GM04503 (cell line): ENCODE data around the gene NMT2.
"Not testable (repeated sequence)": the region's sequence is repeated elsewhere in the genome, so short reads cannot be mapped to it uniquely, and the experiment has no call there.

Experiments used
- DNase-seq: peaks from one replicate; pipeline ENCODE4 v3.0.0-alpha.2; 2012; ENCODE audit warnings: low read depth

The NMT2 gene

DNA sequence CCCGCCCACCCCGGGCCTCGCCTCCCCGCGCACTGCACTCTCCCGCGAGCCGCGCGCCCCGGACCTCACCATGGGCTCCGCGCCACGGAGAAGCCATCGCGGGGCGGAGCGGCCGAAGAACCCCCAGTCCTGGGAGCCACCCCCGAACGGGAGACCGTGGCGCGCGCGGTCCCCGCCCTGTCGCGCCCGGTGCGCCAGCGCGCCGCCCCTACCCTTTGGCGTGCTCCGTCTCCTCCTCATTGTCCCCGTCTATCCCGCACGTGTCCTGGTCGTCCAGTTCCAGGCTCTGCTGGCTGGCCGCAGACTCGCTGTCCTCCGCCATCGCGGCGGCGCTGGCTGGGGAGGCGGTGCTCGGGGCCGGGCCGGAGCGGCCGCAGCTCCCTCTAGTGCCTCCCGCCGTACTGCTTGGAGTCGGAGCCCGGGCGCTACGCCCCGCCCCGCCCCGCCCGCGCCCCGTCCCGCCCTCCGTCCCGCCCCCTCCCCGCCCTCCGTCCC lies at the start of gene NMT2:
Gene NMT2, minus strand, starts transcription at position 403 of the 495 bp plus-strand sequence. Its CDS starts 81 bp downstream, at position 322.
- no peak for DNase-seq

DNA sequence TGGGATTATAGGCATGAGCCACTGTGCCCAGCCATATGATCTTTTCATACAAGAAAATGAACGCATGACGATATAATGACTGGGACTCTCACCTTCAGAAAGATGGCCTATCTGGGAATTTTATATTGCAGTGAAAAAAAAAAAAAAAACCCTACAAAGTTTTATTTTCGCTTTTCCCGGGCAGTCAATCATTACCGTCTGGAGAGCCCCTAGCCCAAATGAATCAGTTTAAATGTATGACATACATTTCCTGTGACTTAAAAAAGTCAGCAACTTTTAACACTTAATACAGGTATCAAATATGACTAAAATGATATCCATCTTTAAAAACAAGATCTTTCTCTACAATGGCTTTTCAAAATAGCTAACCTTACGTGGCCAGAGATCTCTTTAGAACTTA lies 48.2 kb upstream of the NMT2 start:
- no peak for DNase-seq

DNA sequence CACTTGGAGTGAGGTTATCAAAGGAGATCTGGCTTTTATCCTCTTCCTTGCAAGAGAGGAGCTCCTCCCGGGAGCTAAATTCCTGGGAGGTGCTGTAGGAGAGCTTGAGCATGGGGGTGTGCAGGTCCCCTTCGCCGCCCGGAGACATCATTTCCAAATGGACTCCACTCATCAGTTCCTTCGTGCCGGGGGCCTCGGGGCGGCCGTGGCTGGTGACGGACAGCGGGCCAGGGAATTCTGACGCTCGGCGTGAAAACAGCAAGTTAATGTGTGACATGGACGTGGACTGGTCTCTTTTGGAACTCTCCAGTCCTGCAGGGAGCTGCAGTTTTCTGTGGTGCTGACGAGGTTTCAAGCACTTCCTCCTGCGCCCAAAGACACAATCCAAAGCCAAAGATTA lies 45.7 kb upstream of the NMT2 start:
- no peak for DNase-seq

DNA sequence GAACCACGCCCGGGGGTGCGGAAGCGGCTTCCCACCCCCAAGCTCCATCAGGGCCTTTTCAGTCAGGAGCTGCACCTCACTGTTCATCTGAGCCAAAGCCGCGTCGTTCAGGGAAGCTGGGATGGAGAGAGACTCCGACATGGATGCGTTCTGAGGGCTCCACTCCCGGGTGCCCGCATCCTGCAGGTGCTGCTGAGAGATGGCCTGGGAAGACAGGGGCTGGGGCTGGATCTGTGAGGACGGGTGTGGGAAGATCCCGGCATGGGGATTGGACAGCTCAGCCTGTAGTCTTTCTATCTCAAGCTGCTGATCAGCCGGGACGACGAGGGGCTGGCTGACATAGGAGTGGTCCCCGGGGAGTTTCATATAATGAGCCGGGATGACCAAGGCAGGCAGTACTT lies 45.0 kb upstream of the NMT2 start:
- DNase-seq: no peak

DNA sequence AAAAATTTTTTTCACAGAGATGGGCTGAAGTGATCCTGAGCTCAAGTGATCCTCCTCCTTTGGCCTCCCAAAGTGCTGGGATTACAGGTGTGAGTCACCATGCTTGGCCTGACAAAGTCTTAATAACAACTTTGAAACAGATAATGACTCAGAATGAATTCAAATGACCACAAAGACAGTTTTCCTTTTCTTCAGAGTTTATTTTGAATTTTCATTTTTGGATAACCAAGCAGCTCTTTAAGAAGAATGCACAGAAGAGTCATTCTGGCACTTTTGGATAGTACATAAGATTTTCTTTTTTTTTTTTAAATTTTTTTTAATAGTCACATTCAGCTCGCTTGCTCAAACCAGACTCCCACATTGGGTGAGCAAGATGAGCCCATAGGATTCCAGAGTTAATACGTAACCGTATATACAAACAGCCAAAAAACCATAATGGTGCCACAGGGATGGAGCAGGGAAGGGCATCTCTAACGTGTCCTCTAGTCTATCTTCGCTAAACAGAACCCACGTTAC lies 43.0 kb upstream of the NMT2 start:
- DNase-seq: peak; percentile 81

DNA sequence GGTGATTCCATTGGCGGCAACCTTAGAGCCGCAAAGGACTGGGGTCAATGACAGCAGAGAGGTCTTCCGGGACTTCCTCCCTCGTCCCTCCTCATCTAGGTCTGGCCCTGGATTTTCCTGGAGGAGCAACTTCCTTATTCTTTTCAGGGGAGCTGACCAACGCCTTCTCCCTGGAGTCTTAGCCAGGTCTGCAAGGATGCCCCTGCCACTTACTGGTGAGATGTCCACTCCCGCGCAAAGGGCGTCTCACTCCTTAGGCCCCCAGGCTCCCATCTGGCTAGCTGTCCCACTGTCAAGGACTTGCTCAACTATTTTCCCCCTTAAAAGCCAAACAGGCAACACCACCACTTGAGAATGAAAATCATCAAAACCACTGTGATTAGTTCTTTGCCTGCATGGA lies 42.0 kb upstream of the NMT2 start:
- DNase-seq: no peak

DNA sequence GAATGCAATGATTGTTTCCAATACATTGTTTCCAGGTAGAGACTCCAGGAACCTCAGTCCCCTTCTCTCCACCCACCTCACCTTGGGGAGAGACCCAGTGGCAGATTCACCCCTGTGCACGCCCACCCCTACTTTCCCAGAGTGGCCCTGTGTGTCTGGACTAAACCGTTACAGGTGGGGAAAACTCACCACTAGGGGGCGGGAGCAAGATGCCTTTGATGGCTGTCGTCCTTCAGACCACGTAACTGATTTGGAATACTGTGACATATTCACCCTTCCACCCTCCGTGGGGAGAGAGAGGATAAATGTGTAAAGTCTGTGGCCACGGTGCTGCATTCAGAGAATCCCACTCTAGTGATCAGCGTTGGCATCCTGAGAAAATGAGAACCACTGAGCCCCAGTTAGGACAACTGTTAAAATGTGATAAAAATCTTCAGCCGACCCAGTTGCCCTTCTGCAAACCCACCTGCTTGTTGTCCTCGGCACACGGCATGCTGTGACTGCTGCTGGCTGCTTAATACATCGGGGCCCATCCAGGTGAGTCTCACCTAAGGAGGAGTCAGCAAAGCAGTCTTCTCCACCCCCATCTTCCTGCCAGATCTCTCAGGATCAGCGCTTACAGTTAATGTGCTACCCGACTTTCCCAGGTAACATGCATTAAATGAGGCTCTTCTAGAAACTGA lies 41.5 kb upstream of the NMT2 start:
- no peak for DNase-seq

DNA sequence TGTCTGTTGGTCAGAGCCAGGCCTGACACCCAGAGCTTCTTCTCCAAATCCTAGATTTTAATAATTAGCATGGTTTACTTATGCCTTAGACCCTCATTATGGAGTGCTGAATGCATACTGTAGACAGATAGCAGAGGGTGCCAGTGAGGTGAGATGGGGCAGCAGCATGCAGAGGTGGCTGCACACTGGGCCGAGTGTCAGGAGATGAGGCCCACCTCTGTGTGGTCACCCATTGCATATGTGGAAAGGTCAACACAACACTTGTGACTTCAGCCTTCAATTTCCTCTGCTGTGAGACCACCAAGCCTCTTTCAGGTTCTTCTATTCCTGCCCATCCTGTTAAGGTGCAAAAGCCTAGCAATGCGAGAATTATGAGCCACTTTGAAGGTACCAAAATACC lies 39.7 kb upstream of the NMT2 start:
- no peak for DNase-seq

DNA sequence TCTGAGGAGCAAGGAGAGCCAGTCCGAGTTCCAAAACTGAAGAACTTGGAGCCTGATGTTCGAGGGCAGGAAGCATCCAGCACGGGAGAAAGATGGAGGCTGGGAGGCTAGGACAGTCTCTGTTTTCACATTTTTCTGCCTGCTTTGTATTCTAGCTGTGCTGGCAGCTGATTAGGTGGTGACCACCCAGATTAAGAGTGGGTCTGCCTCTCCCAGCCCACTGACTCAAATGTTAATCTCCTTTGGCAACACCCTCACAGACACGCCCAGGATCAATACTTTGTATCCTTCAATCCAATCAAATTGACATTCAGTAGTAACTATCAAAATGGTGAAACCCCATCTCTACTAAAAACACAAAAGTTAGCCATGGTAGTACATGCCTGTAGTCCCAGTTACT lies 38.9 kb upstream of the NMT2 start:
- DNase-seq: not testable (repeated sequence)

DNA sequence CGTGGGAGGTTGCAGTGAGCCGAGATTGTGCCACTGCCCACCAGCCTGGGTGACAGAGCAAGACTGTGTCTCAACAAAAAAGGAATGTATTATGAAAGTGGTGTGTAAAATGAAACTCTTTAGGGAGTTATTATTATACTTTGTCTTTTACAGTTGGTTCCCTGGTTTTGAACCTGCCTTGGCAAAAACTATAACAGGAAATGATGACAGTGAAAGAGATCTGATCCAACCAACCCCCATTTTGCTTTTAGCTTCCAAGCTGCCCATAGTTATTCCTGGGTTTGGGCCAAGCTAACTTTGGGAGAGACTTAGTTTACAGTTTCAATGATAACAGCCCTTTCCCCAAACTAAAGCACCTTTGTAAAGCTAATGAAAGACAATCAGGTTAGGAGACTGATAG lies 34.1 kb upstream of the NMT2 start:
- DNase-seq: no peak

DNA sequence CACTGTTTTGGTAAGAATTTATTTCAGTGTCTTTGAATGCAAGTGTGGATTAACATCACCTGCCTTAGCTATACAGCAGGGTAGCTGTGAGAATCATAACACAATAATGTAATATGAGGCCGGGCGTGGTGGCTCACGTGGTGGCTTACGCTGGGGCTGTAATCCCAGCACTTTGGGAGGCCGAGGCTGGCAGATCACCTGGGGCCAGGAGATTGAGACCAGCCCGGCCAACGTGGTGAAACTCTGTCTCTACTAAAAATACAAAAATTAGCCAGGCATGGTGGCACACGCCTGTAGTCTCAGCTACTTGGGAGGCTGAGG lies 33.8 kb upstream of the NMT2 start:
- DNase-seq: not testable (repeated sequence)

DNA sequence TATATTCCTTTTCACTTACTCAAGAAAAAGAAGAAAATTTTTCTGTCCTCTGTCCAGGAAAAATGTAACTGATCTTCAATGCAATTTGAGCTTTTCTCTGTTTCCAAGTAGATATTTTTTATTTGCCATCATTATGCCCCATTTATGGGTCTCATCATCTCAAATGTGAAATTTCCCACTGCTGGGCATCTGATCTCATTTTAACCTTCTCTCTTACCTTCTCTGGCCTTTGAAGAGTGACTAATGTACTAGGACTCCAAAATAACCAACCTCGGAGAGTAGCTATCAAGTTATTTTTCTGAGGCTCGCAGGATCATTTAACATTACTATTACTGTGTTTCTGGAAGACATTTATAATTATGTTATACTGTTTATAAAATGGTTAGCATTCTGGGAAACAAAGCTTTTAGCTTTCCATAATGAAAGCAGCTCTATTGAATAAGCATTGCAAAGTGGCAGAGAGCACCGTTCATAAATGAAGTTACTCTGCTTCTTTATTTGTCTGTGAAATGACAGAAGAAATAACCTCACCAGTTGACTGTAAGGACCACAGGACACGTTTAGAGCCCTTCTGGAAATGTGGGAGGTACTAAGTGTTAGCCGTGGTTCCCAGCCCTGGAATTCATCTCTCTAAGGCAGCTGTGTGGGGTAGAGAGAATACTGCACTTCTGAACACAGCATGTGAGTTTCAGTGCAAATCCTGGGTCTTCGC lies 33.3 kb upstream of the NMT2 start:
- no peak for DNase-seq

DNA sequence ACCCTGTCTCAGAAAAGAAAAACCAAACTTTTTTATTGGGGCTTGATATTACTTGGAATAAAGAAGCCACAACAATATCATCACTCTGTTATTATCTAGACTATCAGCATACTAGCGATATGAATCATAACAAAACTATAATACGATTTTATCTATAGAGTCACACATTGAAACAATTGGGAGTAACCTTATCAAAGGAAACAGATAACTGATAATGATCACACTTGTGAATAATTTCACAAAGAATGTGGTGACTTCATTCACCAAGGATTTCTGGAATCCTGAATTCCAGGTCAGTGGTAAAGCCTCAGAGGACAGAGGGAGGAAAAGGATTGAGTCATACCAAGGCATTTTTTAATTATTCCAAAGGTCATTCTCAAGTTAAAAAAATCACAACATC lies 32.1 kb upstream of the NMT2 start:
- peak; percentile 83 for DNase-seq

DNA sequence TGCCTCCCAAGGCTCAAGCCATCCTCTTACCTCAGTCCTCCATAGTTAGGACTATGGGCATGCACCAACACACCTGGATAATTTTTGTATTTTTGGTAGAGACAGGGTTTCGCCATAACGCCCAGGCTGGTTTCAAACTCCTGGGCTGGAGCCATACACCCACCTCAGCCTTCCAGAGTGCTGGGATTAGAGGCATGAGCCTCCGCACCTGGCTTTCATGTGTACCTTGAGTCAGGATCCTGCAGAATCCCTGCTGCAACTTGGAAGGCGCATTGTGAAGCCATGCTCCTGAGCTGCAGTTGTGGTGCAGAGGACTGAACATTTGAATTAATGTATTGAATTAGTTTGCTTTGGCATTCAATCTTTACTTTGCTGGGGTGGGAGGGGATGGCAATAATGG lies 29.4 kb upstream of the NMT2 start:
- no peak for DNase-seq

DNA sequence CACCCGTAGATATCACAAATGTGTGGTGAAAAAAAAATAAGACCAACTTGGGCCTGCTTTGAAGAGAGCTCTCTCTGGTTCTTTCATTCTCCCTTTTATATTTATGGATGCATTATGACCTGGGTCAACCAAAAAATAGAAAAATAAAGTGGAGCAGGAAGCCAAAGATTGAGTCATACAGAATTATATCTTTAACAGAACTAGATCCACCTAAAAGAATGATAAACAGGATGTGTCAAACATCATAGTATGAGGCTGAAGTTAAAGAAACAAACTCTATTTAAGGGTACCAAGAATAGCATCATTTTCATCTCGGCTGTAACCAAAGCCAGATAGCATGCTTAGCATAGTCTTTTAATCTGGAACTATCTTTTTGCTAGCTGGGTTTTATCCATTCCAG lies 28.8 kb upstream of the NMT2 start:
- no peak for DNase-seq

DNA sequence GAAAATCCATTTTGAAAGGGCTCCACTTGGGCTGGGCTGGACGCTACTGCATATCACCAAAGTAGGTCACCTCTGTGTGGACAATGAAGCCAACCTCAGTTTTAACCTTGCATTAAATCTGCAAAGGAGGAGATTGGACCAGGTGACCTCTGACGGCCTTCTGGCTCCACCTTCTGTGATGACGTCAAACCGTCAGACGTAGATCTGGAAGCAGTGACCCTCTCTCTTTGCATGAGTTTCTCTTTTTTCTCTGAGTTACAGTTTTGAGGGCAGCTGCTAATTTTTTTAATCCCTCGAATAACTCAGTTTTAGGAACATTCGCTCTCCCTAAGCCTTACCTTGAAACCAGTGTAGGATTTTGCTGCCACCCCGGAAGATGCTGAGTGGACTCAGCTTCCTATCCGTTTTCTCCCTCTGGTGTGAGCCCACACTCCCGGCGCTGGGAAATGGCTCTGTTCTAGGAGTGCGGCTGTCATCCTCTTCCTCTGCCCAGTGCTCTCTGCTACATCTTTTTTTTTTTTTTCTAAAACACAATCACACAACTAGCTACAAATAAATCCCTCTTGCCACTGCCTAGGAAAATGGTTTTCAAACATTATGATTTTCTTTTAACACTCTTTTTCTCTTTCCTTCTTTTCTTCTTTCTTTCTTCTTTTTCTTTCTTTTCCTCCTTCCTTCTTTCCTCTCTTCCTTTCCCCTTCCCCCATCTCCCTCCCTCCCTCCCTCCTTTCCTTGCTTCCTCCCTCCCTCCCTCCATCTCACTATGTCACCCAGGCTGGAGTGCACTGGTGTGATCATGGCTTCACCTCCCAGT lies 27.7 kb upstream of the NMT2 start:
- no peak for DNase-seq

DNA sequence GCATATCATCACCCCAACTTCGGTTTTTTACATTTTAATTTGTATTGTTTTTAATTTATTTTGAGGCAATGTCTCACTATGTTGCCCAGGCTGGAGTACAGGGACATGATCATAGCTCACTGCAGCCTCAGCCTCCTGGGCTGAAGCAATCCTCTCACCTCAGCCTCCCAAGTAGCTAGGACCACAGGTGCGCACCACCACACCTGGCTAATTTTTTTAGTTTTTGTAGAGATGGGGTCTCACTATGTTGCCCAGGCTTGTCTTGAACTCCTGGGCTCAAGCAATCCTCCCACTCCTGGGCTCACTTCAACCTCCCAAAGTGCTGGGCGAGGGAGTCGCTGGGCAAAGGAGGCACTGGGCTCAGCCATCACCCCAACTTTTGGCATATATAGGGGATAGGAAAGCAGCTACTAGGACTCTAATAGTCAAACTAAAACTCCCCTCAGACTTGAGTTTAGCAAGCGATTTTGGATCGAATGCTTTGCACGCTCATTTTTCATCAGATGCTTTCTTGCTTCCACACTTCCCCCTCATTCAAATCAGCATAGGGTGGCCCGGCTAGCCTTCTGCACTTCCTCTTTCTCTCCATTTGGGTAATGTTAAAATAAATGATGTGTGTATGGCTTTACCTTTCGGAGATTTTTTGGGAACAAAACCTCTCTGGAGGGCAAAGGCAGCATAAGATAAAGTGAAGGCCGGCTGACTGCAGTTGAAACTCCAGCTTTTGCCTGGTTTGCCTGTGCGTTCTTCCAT lies 20.8 kb upstream of the NMT2 start:
- no peak for DNase-seq

DNA sequence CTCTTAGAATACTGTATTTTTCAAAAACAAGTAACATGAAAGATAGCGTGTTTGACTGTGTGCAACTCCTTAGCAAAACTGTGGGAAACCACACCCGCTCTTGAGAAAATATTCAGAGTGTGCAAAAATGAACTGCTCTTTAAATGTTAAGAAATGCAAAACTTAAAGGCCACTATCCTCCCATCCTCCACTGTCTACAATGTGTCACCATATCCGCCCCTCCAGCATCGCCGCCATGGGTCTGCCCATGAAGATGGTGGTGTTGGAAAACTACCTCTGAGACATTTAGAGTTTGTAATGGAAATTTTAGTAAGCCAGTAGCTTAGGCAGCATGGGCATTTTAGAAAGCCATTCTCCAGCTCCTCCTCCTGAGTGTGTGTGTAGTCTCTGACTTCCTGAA lies 20.1 kb upstream of the NMT2 start:
- DNase-seq: no peak

DNA sequence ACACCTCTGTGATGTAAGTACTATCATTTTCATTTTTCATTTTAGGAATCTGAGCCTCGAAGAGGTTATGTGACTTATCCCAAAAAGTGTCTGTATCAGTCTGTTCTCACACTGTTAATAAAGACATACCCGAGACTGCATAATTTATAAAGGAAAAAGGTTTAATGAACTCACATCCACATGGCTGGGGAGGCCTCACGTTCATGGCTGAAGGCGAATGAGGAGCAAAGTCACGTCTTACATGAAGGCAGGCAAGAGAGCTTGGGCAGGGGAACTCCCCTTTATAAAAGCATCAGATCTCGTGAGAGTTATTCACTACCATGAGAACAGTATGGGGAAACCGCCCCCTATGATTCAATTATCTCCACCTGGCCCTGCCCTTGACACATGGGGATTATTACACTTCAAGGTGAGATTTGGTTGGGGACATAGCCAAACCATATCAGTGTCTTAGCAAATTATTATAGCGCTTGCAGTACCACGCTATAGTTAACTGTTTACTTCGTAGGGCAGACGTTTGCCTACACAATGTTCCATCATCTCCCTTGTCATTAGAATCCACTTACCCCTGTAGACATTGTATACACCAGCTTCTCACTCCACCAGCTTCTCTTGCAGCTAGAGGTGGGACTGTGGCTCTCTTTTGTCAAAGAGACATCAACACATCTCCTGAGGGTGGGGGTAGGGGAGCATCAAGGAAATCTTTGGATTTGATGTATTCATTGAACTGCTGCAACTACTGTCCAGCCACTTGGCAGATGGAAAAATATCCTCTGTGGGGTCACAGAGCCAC lies 15.4 kb upstream of the NMT2 start:
- no peak for DNase-seq

DNA sequence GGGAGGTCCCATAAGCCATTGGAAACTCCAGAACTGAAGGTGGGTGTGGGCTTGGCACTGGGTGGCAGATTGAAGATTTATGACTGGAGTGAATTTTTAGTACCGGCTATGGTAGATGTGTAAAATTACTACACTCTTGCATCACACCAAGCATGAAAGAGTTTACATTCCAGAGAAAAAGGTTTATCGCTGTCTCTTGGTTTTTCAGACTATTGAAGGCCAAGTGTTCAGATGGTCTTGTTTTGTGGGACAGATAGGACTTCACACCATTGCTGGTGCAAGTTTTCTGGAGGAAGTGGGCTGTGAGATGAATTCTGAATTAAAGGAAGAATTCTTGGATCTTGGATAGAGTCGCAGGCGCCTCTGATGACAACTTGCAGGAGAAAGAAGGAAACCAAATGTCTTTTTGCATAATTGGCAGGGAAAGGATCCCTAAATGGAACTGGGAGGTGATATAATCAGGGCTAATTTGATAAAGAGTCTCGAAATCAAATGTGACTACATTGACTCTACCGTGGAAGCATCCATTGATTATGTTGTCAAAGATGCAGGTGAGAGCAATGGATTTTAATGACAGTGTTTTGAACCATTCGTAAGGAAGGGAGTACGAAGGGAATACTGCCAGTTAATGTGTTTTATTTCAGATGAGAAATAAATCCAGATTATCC lies 14.2 kb upstream of the NMT2 start:
- no peak for DNase-seq
